Measurements from ENCODE around the gene PCDHA6.
"Not testable (repeated sequence)": the region's sequence is repeated elsewhere in the genome, so short reads cannot be mapped to it uniquely, and the experiment has no call there.

Gene PCDHA6

GRCh38 chr5:140868721-140869554 is 41.2 kb downstream of the PCDHA6 start, which contains the start of gene PCDHA11:
PCDHA11 (plus strand) TSS chr5:140868957; CDS start chr5:140869104, 147 bp downstream.
- no peak for DNase-seq

- DNase-seq: no peak
Observed at GRCh38 chr5:140869555-140869886, 41.8 kb downstream of the PCDHA6 start.

- no peak for DNase-seq
Observed at GRCh38 chr5:140870221-140871201, 42.8 kb downstream of the PCDHA6 start.

DNA sequence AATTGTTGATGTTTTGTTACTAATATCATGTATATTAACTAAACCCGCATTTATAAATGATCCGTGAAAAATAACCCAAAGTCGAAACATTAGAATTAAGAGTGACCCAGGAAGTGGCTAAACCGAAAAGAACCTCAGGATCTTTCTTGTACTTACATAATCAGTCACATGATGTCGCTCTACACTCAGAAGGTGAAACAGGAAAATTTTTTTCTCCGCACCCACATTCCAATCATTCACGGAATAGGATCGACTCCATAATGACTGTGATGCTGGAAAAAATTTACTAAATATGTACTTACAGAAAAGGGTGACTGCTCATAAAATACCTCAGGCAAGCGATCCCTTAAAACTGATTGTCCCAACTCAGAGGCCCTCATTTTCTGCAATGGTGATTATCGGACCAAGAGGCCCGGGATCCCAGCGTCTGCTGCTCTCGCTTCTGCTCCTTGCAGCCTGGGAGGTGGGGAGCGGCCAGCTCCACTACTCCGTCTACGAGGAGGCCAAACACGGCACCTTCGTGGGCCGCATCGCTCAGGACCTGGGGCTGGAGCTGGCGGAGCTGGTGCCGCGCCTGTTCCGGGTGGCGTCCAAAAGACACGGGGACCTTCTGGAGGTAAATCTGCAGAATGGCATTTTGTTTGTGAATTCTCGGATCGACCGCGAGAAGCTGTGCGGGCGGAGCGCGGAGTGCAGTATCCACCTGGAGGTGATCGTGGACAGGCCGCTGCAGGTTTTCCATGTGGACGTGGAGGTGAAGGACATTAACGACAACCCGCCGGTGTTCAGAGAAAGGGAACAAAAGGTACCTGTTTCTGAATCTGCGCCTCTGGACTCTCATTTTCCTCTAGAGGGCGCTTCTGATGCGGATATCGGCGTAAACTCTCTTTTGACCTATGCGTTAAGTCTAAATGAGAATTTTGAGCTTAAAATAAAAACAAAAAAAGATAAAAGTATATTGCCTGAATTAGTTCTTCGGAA is 47.6 kb downstream of the PCDHA6 start, which contains the start of gene PCDHA12:
TSS of gene PCDHA12 (plus strand) at position 224 of the 981 bp plus-strand sequence. CDS start at position 389, 165 bp downstream.
- no peak for DNase-seq

GRCh38 chr5:140876541-140877261 is 48.9 kb downstream of the PCDHA6 start:
- DNase-seq: not testable (repeated sequence)

GRCh38 chr5:140877262-140877581 is 49.5 kb downstream of the PCDHA6 start:
- DNase-seq: no peak
